GM20000 (cell line): ENCODE data around the gene MED14.

Experiments used
- DNase-seq: peaks from one replicate; pipeline ENCODE4 v3.0.0; 2012; ENCODE audit warnings: low spot score
- CTCF ChIP-seq: IDR thresholded peaks from 2 replicates; pipeline ENCODE4 v1.5.1; 2012; ENCODE audit warnings: mild to moderate bottlenecking, control low read depth; ENCODE audit errors: extremely low read depth, missing control alignments

MED14 gene

GRCh38 chrX:40727581-40728252 lies 7.6 kb downstream of the MED14 start:
- no peak for TF ChIP-seq CTCF
- DNase-seq = no peak

- DNase-seq = no peak
- no peak for TF ChIP-seq CTCF
Observed at GRCh38 chrX:40727093-40727492, 8.2 kb downstream of the MED14 start.

GRCh38 chrX:40722930-40723329 lies 12.4 kb downstream of the MED14 start:
- no peak for DNase-seq
- no peak for TF ChIP-seq CTCF

- DNase-seq = no peak
- no peak for TF ChIP-seq CTCF
Observed at GRCh38 chrX:40721489-40722106, 13.7 kb downstream of the MED14 start.

GRCh38 chrX:40720792-40721191 lies 14.6 kb downstream of the MED14 start:
- no peak for DNase-seq
- TF ChIP-seq CTCF = no peak

- TF ChIP-seq CTCF = no peak
- DNase-seq = no peak
Observed at GRCh38 chrX:40720339-40720738, 15.0 kb downstream of the MED14 start.

GRCh38 chrX:40719731-40720130 lies 15.6 kb downstream of the MED14 start:
- TF ChIP-seq CTCF = no peak
- no peak for DNase-seq
